Hepatocyte (in vitro differentiated cells): Measurements from ENCODE around the gene COMMD8.

ENCODE experiments used
- EZH2 ChIP-seq: fragments of 200-600 bp; sonication (generic); IDR thresholded peaks from 2 replicates; pipeline ENCODE4 v1.6.1; 2016; ENCODE audit warnings: antibody characterized with exemption, mild to moderate bottlenecking, borderline replicate concordance
- EZH2phosphoT487 ChIP-seq: fragments of 200-600 bp; sonication (generic); IDR thresholded peaks from one replicate; pipeline ENCODE4 v1.6.1; 2018; ENCODE audit warnings: antibody characterized with exemption, mild to moderate bottlenecking, low read depth, moderate library complexity; ENCODE audit not compliant: unreplicated experiment, severe bottlenecking
- TF ChIP-seq, protein P1 (sequence below): fragments of 200-600 bp; sonication (generic); IDR thresholded peaks from 2 replicates; pipeline ENCODE4 v1.5.1; 2016; ENCODE audit warnings: antibody characterized with exemption, mild to moderate bottlenecking; ENCODE audit not compliant: poor library complexity

DNA sequence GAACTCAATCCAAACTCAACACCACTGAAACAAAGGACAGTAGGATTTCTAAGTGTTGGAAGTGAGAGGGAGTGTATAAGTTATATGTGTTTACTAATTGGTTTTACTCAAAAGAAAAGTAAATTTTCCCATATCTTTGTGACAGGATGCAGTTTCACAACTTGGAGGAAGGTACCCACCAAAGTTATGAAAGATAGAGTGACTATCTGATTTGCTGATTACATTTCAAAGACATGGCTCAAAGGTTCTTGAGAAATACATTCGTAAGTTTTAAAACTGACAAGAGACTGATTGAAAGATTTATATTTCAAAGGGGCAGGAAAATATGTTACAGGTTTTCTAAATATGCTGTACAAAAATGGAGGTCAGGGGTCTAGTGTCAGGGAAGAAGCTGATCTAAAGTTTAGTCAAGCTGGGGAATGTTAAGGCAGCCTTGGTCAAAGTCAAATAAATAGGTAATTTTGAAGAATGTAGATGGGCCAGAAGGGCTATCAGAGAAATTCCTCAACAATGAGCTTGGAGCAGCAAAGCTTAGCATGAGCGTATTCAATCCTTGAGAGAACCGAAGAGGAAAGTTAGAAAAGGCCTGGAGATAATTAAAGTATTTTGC, 9.7 kb upstream of the COMMD8 start:
- TF ChIP-seq, protein P1, sequence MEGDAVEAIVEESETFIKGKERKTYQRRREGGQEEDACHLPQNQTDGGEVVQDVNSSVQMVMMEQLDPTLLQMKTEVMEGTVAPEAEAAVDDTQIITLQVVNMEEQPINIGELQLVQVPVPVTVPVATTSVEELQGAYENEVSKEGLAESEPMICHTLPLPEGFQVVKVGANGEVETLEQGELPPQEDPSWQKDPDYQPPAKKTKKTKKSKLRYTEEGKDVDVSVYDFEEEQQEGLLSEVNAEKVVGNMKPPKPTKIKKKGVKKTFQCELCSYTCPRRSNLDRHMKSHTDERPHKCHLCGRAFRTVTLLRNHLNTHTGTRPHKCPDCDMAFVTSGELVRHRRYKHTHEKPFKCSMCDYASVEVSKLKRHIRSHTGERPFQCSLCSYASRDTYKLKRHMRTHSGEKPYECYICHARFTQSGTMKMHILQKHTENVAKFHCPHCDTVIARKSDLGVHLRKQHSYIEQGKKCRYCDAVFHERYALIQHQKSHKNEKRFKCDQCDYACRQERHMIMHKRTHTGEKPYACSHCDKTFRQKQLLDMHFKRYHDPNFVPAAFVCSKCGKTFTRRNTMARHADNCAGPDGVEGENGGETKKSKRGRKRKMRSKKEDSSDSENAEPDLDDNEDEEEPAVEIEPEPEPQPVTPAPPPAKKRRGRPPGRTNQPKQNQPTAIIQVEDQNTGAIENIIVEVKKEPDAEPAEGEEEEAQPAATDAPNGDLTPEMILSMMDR, result no peak
- TF ChIP-seq EZH2phosphoT487 (no peak), EZH2 (no peak)
